Upper lobe of left lung (tissue), 6 donors: ENCODE measurements around the gene MEGF11. TPM values are rescaled to one million over a fixed set of nuclear protein-coding genes. Genes with fewer than 3 reads are reported as not detected.

Experiments
- ATAC-seq, 2 donors: fragments of 200-7000 bp; cut with Tn5 transposase; one replicate each; pipeline ENCODE4 v1.9.1; 2022; ENCODE audit warnings: mild to moderate bottlenecking in 2 of 2, moderate library complexity in 2 of 2; ENCODE audit not compliant: low FRiP score in 2 of 2
- DNase-seq, 2 donors: peaks; one replicate each; pipeline ENCODE4 v3.0.0-alpha.2; 2019 to 2020
- H3K27ac ChIP-seq, 4 donors: fragments of 200-600 bp; sonication (generic); one replicate each; pipeline ENCODE4 v1.5.1; 2016 to 2019
- H3K27me3 ChIP-seq, 4 donors: fragments of 200-600 bp; sonication (generic); one replicate each; pipeline ENCODE4 v1.5.1; 2017 to 2019
- H3K36me3 ChIP-seq, 4 donors: fragments of 200-600 bp; sonication (generic); one replicate each; pipeline ENCODE4 v1.5.1; 2016 to 2019
- H3K4me1 ChIP-seq, 4 donors: fragments of 200-600 bp; sonication (generic); one replicate each; pipeline ENCODE4 v1.5.1; 2018 to 2019
- H3K4me3 ChIP-seq, 4 donors: fragments of 200-600 bp; sonication (generic); one replicate each; pipeline ENCODE4 v1.5.1; 2017 to 2019; ENCODE audit warnings: mild to moderate bottlenecking in 2 of 4, moderate library complexity in 1 of 4
- H3K9me3 ChIP-seq, 4 donors: fragments of 200-600 bp; sonication (generic); one replicate each; pipeline ENCODE4 v1.5.1; 2018 to 2019
- CTCF ChIP-seq, 6 experiments: fragments of 450-650 bp in 4 of 6; fragments of 200-600 bp in 2 of 6; sonication (generic) in 2 of 6; IDR thresholded peaks; one replicate each; pipeline ENCODE4 v1.5.1; 2016 to 2019; ENCODE audit warnings: antibody characterized with exemption in 6 of 6
- EP300 ChIP-seq, 4 donors: sonication (generic); formaldehyde crosslinking; IDR thresholded peaks; one replicate each; pipeline ENCODE4 v1.5.1; 2017; ENCODE audit warnings: antibody characterized with exemption in 4 of 4, control low read depth in 2 of 4
- POLR2A ChIP-seq, 4 donors: fragments of 450-650 bp; IDR thresholded peaks; one replicate each; pipeline ENCODE4 v1.5.1; 2016 to 2017; ENCODE audit warnings: antibody characterized with exemption in 4 of 4, mild to moderate bottlenecking in 2 of 4
- POLR2AphosphoS5 ChIP-seq, 2 donors: sonication (generic); formaldehyde crosslinking; IDR thresholded peaks; one replicate each; pipeline ENCODE4 v1.5.1; 2017; ENCODE audit warnings: antibody characterized with exemption in 2 of 2
- WGBS, 2 donors: methylation state at CpG; one replicate each; pipeline ENCODE4 v1.1.5; 2017 to 2018; 5-methylcytosine and 5-hydroxymethylcytosine counted together
- total RNA-seq, 6 donors: library from RNA; depleted of rRNA in 4 of 6; stranded (reverse); fragments of >200 nt in 4 of 6; gene quantifications; one replicate each; pipeline versions ENCODE4 v1.1.0 to v1.2.1, GENCODE V29; 2016 to 2021
- donor health status: DM: no; HTN: no; CAD: no; lungs with moderate emphysema.
- donor health status: DM: no; HTN: yes; CAD: no; lungs with severe emphysema.

MEGF11 gene
- total RNA-seq, 6 donors from 2014 or later: 1.5 to 4.0 (median 3.5) TPM; not detected in 3

GRCh38 chr15:66195621-66196230, 57.8 kb downstream of the MEGF11 start:
- Histone ChIP-seq H3K9me3 (no peaks in the 10 kb centered on the region), H3K27me3 (no peaks in the 10 kb centered on the region), H3K36me3 (no peaks in the 10 kb centered on the region), H3K4me1 (no peaks in the 10 kb centered on the region), H3K4me3 (no peak overlapping the region), H3K27ac (no peak overlapping the region)
- DNase-seq: no peak
- TF ChIP-seq EP300 (IDR thresholded peaks at IDR 0.05): no peak
- TF ChIP-seq CTCF (IDR thresholded peaks at IDR 0.05): no peak
- no peak for TF ChIP-seq POLR2AphosphoS5 (IDR thresholded peaks at IDR 0.05)
- TF ChIP-seq POLR2A (IDR thresholded peaks at IDR 0.05): no peak
- 73 to 82% methylated on average over 10 of the region's 10 CpGs for WGBS, 2 donors
- no peak for ATAC-seq

- Histone ChIP-seq H3K9me3 (no peaks in the 10 kb centered on the region), H3K4me1 (no peaks in the 10 kb centered on the region), H3K27me3 (no peaks in the 10 kb centered on the region), H3K4me3 (no peak overlapping the region), H3K36me3 (no peaks in the 10 kb centered on the region), H3K27ac (no peak overlapping the region)
- no peak for ATAC-seq
- 91 to 93% methylated on average over 3 of the region's 3 CpGs for WGBS, 2 donors
- TF ChIP-seq POLR2AphosphoS5 (IDR thresholded peaks at IDR 0.05): no peak
- DNase-seq: no peak
Measured at GRCh38 chr15:66193066-66193465, 60.5 kb downstream of the MEGF11 start.

- no peaks in the 10 kb centered on the region for H3K27me3 ChIP-seq
- no peaks in the 10 kb centered on the region for H3K36me3 ChIP-seq
- no peak overlapping the region for H3K27ac ChIP-seq
- no peak overlapping the region for H3K4me3 ChIP-seq
- H3K4me1 ChIP-seq: no peaks in the 10 kb centered on the region
- ATAC-seq: no peak
- 74 to 77% methylated on average over 5 of the region's 5 CpGs for WGBS, 2 donors
- H3K9me3 ChIP-seq: no peaks in the 10 kb centered on the region
- TF ChIP-seq CTCF (IDR thresholded peaks at IDR 0.05): no peak
- no peak for TF ChIP-seq POLR2A (IDR thresholded peaks at IDR 0.05)
- no peak for TF ChIP-seq EP300 (IDR thresholded peaks at IDR 0.05)
- no peak for TF ChIP-seq POLR2AphosphoS5 (IDR thresholded peaks at IDR 0.05)
- no peak for DNase-seq
Measured at GRCh38 chr15:66190746-66191145, 62.8 kb downstream of the MEGF11 start.

GRCh38 chr15:66189291-66189690, 64.3 kb downstream of the MEGF11 start:
- Histone ChIP-seq H3K4me3 (no peak overlapping the region), H3K27me3 (no peaks in the 10 kb centered on the region), H3K27ac (no peak overlapping the region), H3K9me3 (no peaks in the 10 kb centered on the region), H3K4me1 (no peaks in the 10 kb centered on the region), H3K36me3 (no peaks in the 10 kb centered on the region)
- no peak for TF ChIP-seq POLR2AphosphoS5 (IDR thresholded peaks at IDR 0.05)
- TF ChIP-seq POLR2A (IDR thresholded peaks at IDR 0.05): no peak
- no peak for TF ChIP-seq EP300 (IDR thresholded peaks at IDR 0.05)
- no peak for TF ChIP-seq CTCF (IDR thresholded peaks at IDR 0.05)
- WGBS, 2 donors: 79 to 83% methylated on average over 6 of the region's 6 CpGs
- ATAC-seq (no peak), DNase-seq (no peak)

- no peaks in the 10 kb centered on the region for H3K4me1 ChIP-seq
- H3K9me3 ChIP-seq: no peaks in the 10 kb centered on the region
- TF ChIP-seq POLR2A (IDR thresholded peaks at IDR 0.05) (no peak), EP300 (IDR thresholded peaks at IDR 0.05) (no peak), POLR2AphosphoS5 (IDR thresholded peaks at IDR 0.05) (no peak), CTCF (IDR thresholded peaks at IDR 0.05) (no peak)
- no peaks in the 10 kb centered on the region for H3K36me3 ChIP-seq
- DNase-seq (no peak), ATAC-seq (no peak)
- WGBS, 2 donors: 84 to 92% methylated on average over 4 of the region's 4 CpGs
- no peak overlapping the region for H3K4me3 ChIP-seq
- H3K27ac ChIP-seq: no peak overlapping the region
- H3K27me3 ChIP-seq: no peaks in the 10 kb centered on the region
Measured at GRCh38 chr15:66188464-66188863, 65.1 kb downstream of the MEGF11 start.
